ENCODE measurements around the gene FAT1.

- TF ChIP-seq TEAD1 (CRISPR knock-in tag; IDR thresholded peaks at IDR 0.05) (no peak), STAT6 (CRISPR knock-in tag; conservative IDR thresholded peaks at IDR 0.05; ENCODE audit: low read depth) (no peak), CTCF (IDR thresholded peaks at IDR 0.05) (no peak), SP1 (CRISPR knock-in tag; conservative IDR thresholded peaks at IDR 0.05) (no peak), NR2C2 (CRISPR knock-in tag; IDR thresholded peaks at IDR 0.05) (no peak), FOXJ3 (CRISPR knock-in tag; IDR thresholded peaks at IDR 0.05; ENCODE audit: borderline replicate concordance) (no peak)
- TF ChIP-seq, protein P1, sequence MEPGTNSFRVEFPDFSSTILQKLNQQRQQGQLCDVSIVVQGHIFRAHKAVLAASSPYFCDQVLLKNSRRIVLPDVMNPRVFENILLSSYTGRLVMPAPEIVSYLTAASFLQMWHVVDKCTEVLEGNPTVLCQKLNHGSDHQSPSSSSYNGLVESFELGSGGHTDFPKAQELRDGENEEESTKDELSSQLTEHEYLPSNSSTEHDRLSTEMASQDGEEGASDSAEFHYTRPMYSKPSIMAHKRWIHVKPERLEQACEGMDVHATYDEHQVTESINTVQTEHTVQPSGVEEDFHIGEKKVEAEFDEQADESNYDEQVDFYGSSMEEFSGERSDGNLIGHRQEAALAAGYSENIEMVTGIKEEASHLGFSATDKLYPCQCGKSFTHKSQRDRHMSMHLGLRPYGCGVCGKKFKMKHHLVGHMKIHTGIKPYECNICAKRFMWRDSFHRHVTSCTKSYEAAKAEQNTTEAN (CRISPR knock-in tag; IDR thresholded peaks at IDR 0.05) = no peak
- TF ChIP-seq, protein P2, sequence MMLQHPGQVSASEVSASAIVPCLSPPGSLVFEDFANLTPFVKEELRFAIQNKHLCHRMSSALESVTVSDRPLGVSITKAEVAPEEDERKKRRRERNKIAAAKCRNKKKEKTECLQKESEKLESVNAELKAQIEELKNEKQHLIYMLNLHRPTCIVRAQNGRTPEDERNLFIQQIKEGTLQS (CRISPR knock-in tag; conservative IDR thresholded peaks at IDR 0.05) = no peak
Measured at GRCh38 chr4:186687265-186687664, 36.4 kb downstream of the FAT1 start.

Data from WTC11 (cell line).